Mononuclear cell (primary cell): ENCODE results near the gene ANO9. TPM values are rescaled to one million over a fixed set of nuclear protein-coding genes. Genes with fewer than 3 reads are reported as not detected.
"Not testable (repeated sequence)": the region's sequence is repeated elsewhere in the genome, so short reads cannot be mapped to it uniquely, and the experiment has no call there.

Experiments used
- H3K27me3 ChIP-seq: 2 replicates; pipeline ENCODE4 v1.6.0; 2011; ENCODE audit warnings: low read length, control low read depth; ENCODE audit not compliant: insufficient read depth
- H3K4me1 ChIP-seq: 2 replicates; pipeline ENCODE4 v1.5.1; 2011; ENCODE audit warnings: mild to moderate bottlenecking, low read length, control low read depth; ENCODE audit not compliant: insufficient read depth
- H3K4me3 ChIP-seq: 2 replicates; pipeline ENCODE4 v1.5.1; 2011; ENCODE audit warnings: mild to moderate bottlenecking, low read length, moderate library complexity
- H3K9me3 ChIP-seq: 2 replicates; pipeline ENCODE4 v1.5.1; 2011; ENCODE audit warnings: low read depth, mild to moderate bottlenecking, control low read depth, low read length
- total RNA-seq: library from RNA; depleted of rRNA; stranded (reverse); fragments of >200 nt; gene quantifications from one replicate; pipeline ENCODE4 v1.2.3, GENCODE V29; 2012

ANO9 gene
- total RNA-seq, 1 donor = 19.9 TPM

DNA sequence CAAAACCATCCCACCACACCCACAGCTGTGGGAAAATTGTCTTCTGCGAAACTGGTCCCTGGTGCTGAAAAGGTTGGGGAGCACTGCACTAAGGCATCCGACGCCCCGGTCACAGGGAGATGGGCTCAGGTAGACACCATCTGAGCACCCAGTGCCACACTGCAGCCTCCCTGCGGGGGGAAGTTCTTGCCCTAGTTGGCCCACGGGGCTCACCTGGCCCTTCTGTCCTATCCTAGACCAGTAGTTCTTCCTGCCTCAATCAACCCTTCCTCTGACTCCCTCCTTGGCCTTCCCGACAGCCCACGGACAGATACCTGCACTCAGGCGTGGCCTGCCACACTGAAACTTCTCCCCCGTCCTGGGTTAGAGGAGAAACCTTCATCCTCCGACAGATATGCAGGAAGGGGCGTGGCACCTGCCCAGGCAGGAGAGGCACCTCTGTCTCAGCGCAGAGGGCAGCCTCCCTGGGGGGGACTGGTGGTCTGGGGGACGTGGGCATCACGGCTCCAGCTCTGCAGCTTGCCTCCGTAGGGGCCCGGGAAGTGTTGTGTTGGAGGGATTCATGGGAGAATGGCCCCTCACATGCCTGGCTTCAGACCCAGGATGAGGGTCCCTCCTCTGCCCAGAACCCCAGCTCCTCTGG, 4.5 kb downstream of the ANO9 start:
- Histone ChIP-seq H3K4me3 (no peak overlapping the region), H3K27me3 (no peaks in the 10 kb centered on the region), H3K4me1 (peaks cover 6% of the 10 kb centered on the region)

GRCh38 chr11:434999-435740, 6.6 kb downstream of the ANO9 start:
- not testable (repeated sequence) for H3K4me1 ChIP-seq, H3K9me3 ChIP-seq, H3K27me3 ChIP-seq, H3K4me3 ChIP-seq

More for the DNA sequence above, 4.5 kb downstream of the ANO9 start:
- no peaks in the 10 kb centered on the region for H3K9me3 ChIP-seq

- Histone ChIP-seq H3K27me3 (no peaks in the 10 kb centered on the region), H3K4me3 (no peak overlapping the region), H3K9me3 (no peaks in the 10 kb centered on the region), H3K4me1 (no peaks in the 10 kb centered on the region)
Measured at GRCh38 chr11:434496-434895, 7.3 kb downstream of the ANO9 start.

- H3K4me3 ChIP-seq = no peak overlapping the region
- no peaks in the 10 kb centered on the region for H3K27me3 ChIP-seq
- no peaks in the 10 kb centered on the region for H3K4me1 ChIP-seq
- no peaks in the 10 kb centered on the region for H3K9me3 ChIP-seq
Measured at GRCh38 chr11:433641-434040, 8.2 kb downstream of the ANO9 start.

DNA sequence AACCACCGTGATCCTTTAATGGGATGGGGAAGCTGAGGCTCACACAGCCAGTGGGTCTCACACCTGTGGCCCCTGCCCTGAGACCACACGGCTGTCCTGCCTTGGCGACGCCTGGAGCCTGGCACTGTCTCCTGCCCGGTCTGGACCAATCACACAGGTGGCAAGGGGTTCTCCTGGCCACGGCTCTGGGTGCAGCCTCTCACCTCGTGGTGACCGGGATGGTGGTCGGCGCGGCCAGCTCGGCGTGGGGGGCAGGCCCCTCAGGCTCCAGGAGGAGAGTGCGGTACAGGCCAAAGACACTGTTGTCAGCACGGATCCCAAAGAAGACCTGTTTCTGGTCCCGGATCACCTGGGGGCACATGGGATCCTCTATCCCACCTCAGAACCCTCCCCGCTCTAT, 8.7 kb downstream of the ANO9 start:
- H3K27me3 ChIP-seq = no peaks in the 10 kb centered on the region
- H3K4me3 ChIP-seq = no peak overlapping the region
- H3K9me3 ChIP-seq = no peaks in the 10 kb centered on the region
- no peaks in the 10 kb centered on the region for H3K4me1 ChIP-seq

GRCh38 chr11:432501-433100, 9.2 kb downstream of the ANO9 start:
- Histone ChIP-seq H3K27me3 (no peaks in the 10 kb centered on the region), H3K9me3 (no peaks in the 10 kb centered on the region), H3K4me3 (no peak overlapping the region), H3K4me1 (no peaks in the 10 kb centered on the region)

GRCh38 chr11:431921-432320, 9.9 kb downstream of the ANO9 start:
- Histone ChIP-seq H3K9me3 (no peaks in the 10 kb centered on the region), H3K4me1 (no peaks in the 10 kb centered on the region), H3K27me3 (no peaks in the 10 kb centered on the region), H3K4me3 (no peak overlapping the region)

DNA sequence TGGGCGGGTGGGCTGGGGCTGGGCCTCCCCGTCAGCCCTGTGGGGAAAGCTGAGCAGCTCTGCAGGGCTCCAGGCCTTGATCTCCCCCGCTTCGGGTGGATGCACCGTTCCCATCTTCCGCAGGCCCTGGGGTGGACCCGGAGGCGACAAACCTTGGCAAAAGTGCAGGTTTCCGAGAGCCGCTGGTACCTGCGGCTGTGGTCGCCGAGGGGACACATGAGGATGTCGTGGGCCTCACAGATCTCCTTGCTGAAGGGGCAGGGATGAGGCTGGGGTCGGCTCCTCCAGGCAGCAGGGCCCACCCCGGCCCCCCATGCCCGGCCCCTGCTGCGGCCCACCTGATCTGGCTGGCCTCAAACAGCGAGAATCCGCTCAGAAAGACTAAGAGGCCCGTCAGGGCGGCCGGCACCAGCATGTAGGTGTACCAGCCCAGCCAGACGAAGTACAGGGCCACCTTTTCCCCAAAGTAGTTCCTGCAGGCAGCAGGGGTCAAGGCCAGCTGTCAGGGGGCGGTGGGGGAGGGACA, 11.8 kb downstream of the ANO9 start:
- H3K4me1 ChIP-seq = no peaks in the 10 kb centered on the region
- H3K9me3 ChIP-seq = no peaks in the 10 kb centered on the region
- H3K4me3 ChIP-seq = no peak overlapping the region
- no peaks in the 10 kb centered on the region for H3K27me3 ChIP-seq

- no peaks in the 10 kb centered on the region for H3K9me3 ChIP-seq
- H3K4me1 ChIP-seq = no peaks in the 10 kb centered on the region
- H3K4me3 ChIP-seq = no peak overlapping the region
- no peaks in the 10 kb centered on the region for H3K27me3 ChIP-seq
Measured at GRCh38 chr11:429391-429790, 12.4 kb downstream of the ANO9 start.

- no peaks in the 10 kb centered on the region for H3K4me1 ChIP-seq
- no peaks in the 10 kb centered on the region for H3K27me3 ChIP-seq
- H3K4me3 ChIP-seq = no peak overlapping the region
- H3K9me3 ChIP-seq = no peaks in the 10 kb centered on the region
Measured at GRCh38 chr11:428295-428694, 13.5 kb downstream of the ANO9 start.

GRCh38 chr11:426851-427250, 15.0 kb downstream of the ANO9 start:
- Histone ChIP-seq H3K9me3 (no peaks in the 10 kb centered on the region), H3K4me1 (no peaks in the 10 kb centered on the region), H3K4me3 (no peak overlapping the region), H3K27me3 (no peaks in the 10 kb centered on the region)

DNA sequence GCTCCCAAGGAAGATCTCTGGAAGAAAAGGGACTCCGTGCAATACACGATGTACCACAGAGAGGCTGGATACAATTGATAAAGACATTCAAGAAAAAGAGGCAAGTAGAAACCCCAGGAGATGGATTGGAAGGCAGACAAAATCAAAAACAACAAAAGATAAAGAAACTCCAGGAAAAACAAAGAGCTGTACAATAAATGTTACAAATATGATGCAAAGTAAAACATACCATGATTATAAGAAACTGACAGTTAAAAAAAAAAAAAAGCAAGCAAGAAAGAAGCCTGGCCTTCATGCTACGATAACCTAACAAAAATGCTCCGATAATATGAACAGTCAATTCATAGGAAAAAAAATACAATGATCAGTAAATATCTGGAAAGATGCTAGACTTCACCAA, 16.5 kb downstream of the ANO9 start:
- H3K9me3 ChIP-seq = no peaks in the 10 kb centered on the region
- H3K4me1 ChIP-seq = no peaks in the 10 kb centered on the region
- no peak overlapping the region for H3K4me3 ChIP-seq
- no peaks in the 10 kb centered on the region for H3K27me3 ChIP-seq

- H3K4me1 ChIP-seq, H3K4me3 ChIP-seq, H3K27me3 ChIP-seq, H3K9me3 ChIP-seq: not testable (repeated sequence)
Measured at GRCh38 chr11:424766-425165, 17.0 kb downstream of the ANO9 start.

DNA sequence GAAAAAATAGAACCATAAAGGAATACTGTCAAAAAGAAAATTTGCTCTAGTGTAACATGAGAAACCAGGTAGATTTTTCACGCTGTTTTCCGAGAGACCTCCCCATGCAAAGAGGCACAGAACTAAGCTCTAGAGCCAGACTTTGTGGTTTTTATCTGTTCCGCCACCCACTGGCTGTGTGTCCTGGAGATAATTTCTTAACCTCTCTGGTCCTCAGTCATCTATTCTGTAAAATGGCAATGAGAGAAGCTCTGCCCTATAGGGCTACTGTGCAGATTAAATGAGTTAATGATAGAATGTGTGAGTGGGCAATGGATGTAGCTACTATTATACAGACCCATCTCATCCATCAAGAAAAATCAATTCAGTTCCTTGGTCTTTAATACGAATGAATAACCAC, 17.6 kb downstream of the ANO9 start:
- Histone ChIP-seq H3K9me3 (no peaks in the 10 kb centered on the region), H3K4me1 (no peaks in the 10 kb centered on the region), H3K4me3 (no peak overlapping the region), H3K27me3 (no peaks in the 10 kb centered on the region)

- H3K4me1 ChIP-seq = peaks cover 6% of the 10 kb centered on the region
- H3K9me3 ChIP-seq = no peaks in the 10 kb centered on the region
- H3K27me3 ChIP-seq = no peaks in the 10 kb centered on the region
- H3K4me3 ChIP-seq = no peak overlapping the region
Measured at GRCh38 chr11:422249-422656, 19.6 kb downstream of the ANO9 start.
